Cardiac muscle cell (in vitro differentiated cells and primary cell): ENCODE results near the gene PTGFRN. TPM values are rescaled to one million over a fixed set of nuclear protein-coding genes. Genes with fewer than 3 reads are reported as not detected.

Experiments used
- DNase-seq, 2 donors: peaks; one replicate each; pipeline versions ENCODE4 v3.0.0 to v3.0.0-alpha.2; 2010 to 2017; ENCODE audit warnings: low read depth in 1 of 2, low spot score in 1 of 2
- H3K27ac ChIP-seq: fragments of 200-600 bp; sonication (generic); 2 replicates; pipeline ENCODE4 v1.5.1; 2016
- H3K27me3 ChIP-seq: fragments of 200-600 bp; sonication (generic); 2 replicates; pipeline ENCODE4 v1.6.0; 2016; ENCODE audit warnings: control low read depth
- H3K36me3 ChIP-seq: fragments of 200-600 bp; sonication (generic); 2 replicates; pipeline ENCODE4 v1.5.1; 2016; ENCODE audit warnings: control low read depth
- H3K4me1 ChIP-seq: fragments of 200-600 bp; sonication (generic); 2 replicates; pipeline ENCODE4 v1.8.1; 2017; ENCODE audit warnings: low read depth, mild to moderate bottlenecking, mixed run types
- H3K4me3 ChIP-seq: fragments of 200-600 bp; sonication (generic); 2 replicates; pipeline ENCODE4 v1.5.1; 2016; ENCODE audit warnings: mild to moderate bottlenecking
- H3K9me3 ChIP-seq: fragments of 200-600 bp; sonication (generic); 2 replicates; pipeline ENCODE4 v1.5.1; 2017; ENCODE audit warnings: low read depth, mild to moderate bottlenecking, control low read depth
- polyA plus RNA-seq: library from polyadenylated mRNA; unstranded; fragments of >200 nt; fragmentation: Nextera tagmentation; extraction: Ambion mirVana; gene quantifications from 2 replicates; pipeline ENCODE4 v1.2.1, GENCODE V29; 2016
- total RNA-seq: library from RNA; depleted of rRNA; stranded (reverse); fragments of >200 nt; gene quantifications from 2 replicates; pipeline ENCODE4 v1.2.3, GENCODE V29; 2016
- TF ChIP-seq, protein P1 (sequence below): IDR thresholded peaks from 2 replicates; pipeline ENCODE4 v1.5.1; 2012; ENCODE audit warnings: low read depth, mild to moderate bottlenecking, low read length

Gene PTGFRN
- total and polyA plus RNA-seq, 2 experiments from 2014 or later = 47.5 to 72.4 TPM

DNA sequence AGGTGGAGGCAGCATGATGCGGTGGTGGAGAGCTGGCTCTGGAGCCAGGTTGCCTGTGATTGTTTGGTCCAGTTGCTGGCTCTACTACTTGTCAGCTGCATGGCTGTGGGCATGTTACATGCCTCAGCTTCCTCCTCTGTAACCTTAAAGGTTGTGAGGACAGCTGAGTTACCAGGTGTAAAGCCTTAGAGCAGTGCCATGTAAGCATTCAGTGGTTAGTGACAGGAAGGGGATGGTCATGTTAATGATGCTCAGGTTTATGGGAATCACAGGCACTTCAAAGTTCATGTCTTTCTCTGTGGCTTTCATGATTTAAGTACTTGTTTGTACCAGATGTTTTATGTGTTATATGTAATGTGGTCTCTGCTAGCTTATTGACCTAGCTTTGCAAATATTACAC is 32.6 kb downstream of the PTGFRN start:
- no peak overlapping the region for H3K4me3 ChIP-seq
- TF ChIP-seq, protein P1, sequence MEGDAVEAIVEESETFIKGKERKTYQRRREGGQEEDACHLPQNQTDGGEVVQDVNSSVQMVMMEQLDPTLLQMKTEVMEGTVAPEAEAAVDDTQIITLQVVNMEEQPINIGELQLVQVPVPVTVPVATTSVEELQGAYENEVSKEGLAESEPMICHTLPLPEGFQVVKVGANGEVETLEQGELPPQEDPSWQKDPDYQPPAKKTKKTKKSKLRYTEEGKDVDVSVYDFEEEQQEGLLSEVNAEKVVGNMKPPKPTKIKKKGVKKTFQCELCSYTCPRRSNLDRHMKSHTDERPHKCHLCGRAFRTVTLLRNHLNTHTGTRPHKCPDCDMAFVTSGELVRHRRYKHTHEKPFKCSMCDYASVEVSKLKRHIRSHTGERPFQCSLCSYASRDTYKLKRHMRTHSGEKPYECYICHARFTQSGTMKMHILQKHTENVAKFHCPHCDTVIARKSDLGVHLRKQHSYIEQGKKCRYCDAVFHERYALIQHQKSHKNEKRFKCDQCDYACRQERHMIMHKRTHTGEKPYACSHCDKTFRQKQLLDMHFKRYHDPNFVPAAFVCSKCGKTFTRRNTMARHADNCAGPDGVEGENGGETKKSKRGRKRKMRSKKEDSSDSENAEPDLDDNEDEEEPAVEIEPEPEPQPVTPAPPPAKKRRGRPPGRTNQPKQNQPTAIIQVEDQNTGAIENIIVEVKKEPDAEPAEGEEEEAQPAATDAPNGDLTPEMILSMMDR = no peak
- H3K36me3 ChIP-seq = peaks cover 20% of the 10 kb centered on the region
- no peaks in the 10 kb centered on the region for H3K27me3 ChIP-seq
- DNase-seq = no peak
- no peak overlapping the region for H3K27ac ChIP-seq
- H3K9me3 ChIP-seq = no peaks in the 10 kb centered on the region
- H3K4me1 ChIP-seq = peaks cover 4% of the 10 kb centered on the region

DNA sequence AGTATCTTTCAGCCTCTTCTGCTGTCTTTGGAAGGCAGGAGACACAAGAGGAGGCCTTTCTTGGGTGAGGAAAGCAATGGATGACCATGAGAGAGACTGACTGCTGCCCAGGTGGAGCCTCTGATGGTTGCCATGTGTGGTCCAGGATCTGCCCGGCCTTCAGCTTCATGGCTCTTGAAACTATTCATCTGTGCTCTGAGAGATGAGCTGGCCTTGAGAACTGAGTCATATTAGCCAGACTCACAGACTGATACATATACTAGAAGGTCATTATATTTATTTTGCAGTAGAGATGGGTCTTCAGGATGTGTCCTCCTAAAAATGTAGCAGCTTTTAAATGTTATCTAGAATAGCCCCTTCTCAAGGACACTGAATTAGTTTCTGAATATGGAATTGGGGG is 33.7 kb downstream of the PTGFRN start:
- TF ChIP-seq, protein P1 = no peak
- Histone ChIP-seq H3K4me1 (peaks cover 4% of the 10 kb centered on the region), H3K9me3 (no peaks in the 10 kb centered on the region), H3K27me3 (no peaks in the 10 kb centered on the region), H3K36me3 (peaks cover 25% of the 10 kb centered on the region), H3K27ac (no peak overlapping the region), H3K4me3 (no peak overlapping the region)
- no peak for DNase-seq

DNA sequence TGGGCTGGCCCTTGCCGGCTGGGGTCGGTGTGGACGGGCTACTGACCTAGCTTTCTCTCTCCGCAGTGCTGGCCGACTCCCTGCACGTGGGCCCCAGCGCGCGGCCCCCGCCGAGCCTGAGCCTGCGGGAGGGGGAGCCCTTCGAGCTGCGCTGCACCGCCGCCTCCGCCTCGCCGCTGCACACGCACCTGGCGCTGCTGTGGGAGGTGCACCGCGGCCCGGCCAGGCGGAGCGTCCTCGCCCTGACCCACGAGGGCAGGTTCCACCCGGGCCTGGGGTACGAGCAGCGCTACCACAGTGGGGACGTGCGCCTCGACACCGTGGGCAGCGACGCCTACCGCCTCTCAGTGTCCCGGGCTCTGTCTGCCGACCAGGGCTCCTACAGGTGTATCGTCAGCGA is 34.9 kb downstream of the PTGFRN start:
- H3K27me3 ChIP-seq = no peaks in the 10 kb centered on the region

DNA sequence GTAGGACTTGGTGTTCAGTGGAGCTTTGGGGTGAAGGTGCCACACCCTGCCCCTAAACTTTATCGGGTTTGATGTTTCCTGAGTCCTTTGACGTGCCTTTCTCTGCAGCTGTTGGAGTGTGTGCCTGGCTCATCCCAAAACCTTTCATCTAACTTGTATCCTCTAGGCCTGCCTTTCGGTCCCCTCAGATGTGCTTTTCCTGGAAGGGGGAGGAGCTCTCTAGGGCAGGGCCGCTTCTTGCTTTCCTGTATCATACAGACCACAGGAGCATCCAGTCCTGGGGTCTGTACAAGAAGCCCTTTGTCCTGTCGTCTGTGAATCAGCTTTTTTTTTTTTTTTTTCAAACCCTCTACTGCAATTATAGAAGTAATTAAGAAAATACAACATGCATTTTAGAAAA is 35.7 kb downstream of the PTGFRN start:
- peaks cover 27% of the 10 kb centered on the region for H3K36me3 ChIP-seq
- DNase-seq = no peak
- no peak overlapping the region for H3K27ac ChIP-seq
- TF ChIP-seq, protein P1 = no peak
- no peak overlapping the region for H3K4me3 ChIP-seq
- no peaks in the 10 kb centered on the region for H3K27me3 ChIP-seq
- no peaks in the 10 kb centered on the region for H3K9me3 ChIP-seq
- peaks cover 13% of the 10 kb centered on the region for H3K4me1 ChIP-seq

More for the DNA sequence above, 34.9 kb downstream of the PTGFRN start:
- peaks cover 27% of the 10 kb centered on the region for H3K36me3 ChIP-seq
- H3K4me3 ChIP-seq = no peak overlapping the region
- no peak overlapping the region for H3K27ac ChIP-seq
- H3K4me1 ChIP-seq = peaks cover 8% of the 10 kb centered on the region
- no peak for DNase-seq
- TF ChIP-seq, protein P1 = no peak
- no peaks in the 10 kb centered on the region for H3K9me3 ChIP-seq

DNA sequence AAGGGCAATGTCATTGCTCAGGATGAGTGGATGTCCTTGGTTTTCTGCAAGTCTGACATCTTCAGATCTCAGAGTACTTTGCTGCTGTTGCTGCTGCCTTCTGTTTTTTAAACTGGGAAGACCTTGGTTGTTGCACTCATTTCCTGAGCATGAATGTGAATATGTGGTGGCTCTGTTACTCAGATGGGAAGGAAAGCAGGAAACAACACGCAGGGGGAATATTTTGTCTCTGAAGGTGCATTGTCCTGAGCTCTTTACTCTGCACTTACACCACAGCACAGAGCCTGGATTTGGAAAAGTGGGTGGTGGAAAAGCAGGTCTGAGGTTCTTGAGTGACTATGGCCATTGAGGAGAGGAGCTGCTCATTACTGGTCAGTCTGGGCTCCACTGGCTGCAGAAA is 36.3 kb downstream of the PTGFRN start:
- Histone ChIP-seq H3K4me3 (no peak overlapping the region), H3K4me1 (peaks cover 19% of the 10 kb centered on the region), H3K27ac (no peak overlapping the region), H3K36me3 (peaks cover 27% of the 10 kb centered on the region), H3K9me3 (no peaks in the 10 kb centered on the region), H3K27me3 (no peaks in the 10 kb centered on the region)
- TF ChIP-seq, protein P1 = no peak
- no peak for DNase-seq
